GM19099 (cell line): ENCODE results near the gene NUP107.

Experiments used
- POLR2A ChIP-seq: IDR thresholded peaks from 3 replicates; pipeline ENCODE4 v1.6.1; 2011; ENCODE audit warnings: low read depth; ENCODE audit not compliant: insufficient read length; ENCODE audit errors: extremely low read depth

NUP107 gene

DNA sequence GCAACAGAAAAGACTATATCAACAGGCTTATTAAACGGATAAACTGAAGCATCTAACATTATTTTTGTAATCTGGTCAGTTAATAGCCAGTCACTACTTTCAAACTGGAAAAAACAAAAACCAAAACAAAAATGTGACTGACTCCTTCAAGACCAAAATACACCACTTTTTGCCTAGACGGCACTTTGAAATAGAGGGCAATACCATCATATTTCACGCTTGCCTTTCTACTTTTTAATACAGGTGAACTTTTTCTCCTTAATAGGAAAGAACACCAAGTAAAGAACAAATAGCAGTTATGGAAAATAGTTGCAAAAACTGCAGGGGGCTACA, 550 bp upstream of the NUP107 start:
- TF ChIP-seq POLR2A, result no peak

DNA sequence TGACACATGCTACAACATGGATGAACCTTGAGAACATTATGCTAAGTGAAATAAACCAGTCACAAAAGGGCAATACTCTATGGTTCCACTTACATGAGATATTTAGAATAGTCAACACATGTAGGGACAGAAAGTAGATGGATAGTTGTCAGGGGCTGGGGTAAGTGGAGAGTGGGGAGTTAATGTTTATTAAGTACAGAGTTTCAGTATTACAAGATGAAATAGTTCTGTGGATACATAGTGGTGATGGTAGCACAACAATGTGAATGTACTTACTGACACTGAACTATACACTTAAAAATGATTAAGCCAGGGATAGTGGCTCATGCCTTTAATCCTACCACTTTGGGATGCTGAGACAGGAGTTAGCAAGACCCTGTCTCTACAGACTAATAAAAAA, 8.7 kb downstream of the NUP107 start:
- TF ChIP-seq POLR2A, result no peak

GRCh38 chr12:68699486-68699885, 12.7 kb downstream of the NUP107 start:
- no peak for TF ChIP-seq POLR2A

DNA sequence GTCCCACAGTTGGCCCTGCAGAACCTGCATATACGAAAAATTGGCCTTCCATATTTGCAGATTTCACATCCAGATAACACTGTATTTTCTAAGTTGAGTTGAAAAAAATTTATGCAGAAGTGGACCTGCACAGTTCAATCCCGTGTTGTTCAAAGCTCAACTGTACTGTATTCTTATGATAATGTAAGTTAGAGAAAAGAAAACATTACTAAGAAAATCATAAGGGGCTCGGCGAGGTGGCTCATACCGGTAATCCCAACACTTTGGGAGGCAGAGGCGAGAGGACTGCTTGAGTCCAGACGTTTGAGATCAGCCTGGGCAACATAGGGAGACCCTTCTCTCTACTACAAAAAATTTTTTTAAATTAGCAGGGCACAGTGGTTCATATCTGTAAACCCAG, 41.0 kb downstream of the NUP107 start:
- TF ChIP-seq POLR2A, result no peak

GRCh38 chr12:68733661-68734071, 46.9 kb downstream of the NUP107 start:
- TF ChIP-seq POLR2A, result no peak

DNA sequence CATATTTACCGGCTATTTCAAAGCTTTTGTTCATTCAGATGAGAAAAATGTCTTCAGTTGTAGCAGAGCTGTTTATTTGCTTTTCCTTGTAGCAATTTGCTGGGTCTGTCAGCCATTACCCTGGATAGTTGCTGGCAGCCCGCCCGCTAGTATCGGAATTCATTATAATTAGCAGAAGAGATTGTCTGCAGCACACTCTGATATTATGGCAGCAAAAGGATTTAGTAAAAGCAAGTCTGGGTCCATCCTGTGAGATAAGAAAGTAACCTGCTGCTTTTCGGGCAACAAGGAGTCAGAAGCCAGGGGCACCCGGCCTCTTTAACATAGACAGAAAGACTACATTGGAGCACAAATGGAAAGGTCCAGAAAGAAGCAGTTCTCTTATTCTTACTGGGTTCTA, 53.1 kb downstream of the NUP107 start:
- no peak for TF ChIP-seq POLR2A

DNA sequence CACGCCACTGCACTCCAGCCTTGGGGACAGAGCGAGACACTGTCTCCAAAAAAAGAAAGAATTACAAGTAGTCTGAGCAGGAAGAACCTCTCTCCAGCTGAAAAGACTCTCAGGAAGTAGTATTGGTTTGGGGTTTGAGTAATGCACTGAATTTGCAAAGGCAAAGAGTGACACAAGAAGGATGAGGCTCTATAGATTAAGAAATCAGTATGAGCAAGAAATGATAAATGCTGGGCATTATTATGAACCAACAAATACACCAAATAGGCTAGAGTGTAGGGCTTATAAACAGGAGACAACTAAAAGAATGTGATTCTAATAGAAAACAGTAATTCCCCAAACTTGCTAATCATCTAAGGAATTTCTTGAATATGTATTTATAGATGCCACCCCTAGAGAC, 56.6 kb downstream of the NUP107 start:
- TF ChIP-seq POLR2A, result no peak

DNA sequence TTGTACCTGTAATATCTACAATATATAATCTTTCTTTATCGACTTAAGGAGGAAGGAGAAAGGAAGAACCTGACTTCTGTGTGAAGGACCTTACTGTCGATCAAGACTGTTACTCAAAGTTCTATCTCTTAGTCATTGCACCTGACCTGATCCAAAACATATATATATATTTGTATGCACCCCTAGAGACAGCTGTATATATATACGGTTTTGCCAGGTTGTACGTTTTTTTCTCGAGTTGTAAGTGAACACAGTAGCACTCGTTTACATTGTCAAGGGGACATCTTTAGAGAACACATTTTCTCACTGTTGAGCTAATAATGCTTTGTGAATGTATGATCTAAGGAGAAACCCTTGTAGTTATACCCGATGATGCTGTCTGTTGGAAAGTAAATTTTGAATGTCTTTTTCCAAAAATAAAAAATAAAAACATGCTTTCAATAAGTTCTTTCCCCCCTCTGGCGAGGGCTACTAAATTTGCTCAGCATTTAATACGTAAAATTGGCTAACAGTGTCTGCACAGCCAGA, 58.7 kb downstream of the NUP107 start:
- no peak for TF ChIP-seq POLR2A

DNA sequence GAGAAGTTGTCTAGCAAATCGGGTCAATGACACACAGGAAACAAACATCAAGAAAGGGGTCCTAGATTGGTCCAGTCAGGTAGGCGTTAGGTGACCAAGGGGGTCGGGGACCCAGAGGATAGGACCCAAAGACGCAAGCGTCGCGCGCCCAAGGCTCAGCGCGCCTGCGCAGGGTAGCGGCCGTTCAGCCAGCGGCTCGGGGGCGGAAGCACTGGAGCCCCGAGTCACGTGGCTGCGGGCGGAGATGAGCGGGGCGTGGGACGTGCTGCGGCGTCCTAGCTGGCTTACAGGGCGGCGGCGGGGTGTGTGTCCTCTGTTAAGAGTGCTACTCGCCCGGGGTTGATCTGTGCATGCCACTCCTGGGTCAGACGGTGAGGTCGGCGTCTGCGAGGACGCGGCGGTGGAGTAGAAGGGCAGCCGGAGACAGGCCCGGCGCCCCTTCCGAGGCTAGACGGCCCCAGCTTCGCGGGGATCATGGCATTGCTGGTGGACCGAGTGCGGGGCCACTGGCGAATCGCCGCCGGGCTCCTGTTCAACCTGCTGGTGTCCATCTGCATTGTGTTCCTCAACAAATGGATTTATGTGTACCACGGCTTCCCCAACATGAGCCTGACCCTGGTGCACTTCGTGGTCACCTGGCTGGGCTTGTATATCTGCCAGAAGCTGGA, 59.3 kb downstream of the NUP107 start, which contains the start of gene SLC35E3:
Gene SLC35E3 (plus strand): TSS at position 273 of the 668 bp plus-strand sequence. CDS start 202 bp downstream, at position 475.
- TF ChIP-seq POLR2A, result peak; percentile 85

- no peak for TF ChIP-seq POLR2A
Measured at GRCh38 chr12:68746572-68747180, 59.9 kb downstream of the NUP107 start.

DNA sequence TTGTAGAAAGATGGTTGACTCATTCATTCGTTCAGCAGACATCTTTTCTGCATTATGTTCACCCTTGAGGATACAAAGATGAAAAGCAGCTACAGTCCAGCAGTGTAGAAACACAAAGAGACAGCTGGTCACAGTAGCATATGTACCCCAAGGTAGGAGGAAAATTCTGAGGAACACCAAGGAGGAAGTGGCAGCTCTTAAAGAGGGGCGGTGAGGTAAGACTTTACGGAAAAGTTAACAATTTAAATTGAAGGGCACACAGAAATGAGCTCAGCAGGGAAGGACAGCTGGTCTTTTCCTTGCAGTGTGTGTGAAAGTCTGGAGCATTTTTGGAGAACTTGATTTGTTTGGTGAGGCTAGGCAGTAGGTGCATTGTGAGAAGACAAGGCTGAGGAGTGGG, 62.7 kb downstream of the NUP107 start:
- no peak for TF ChIP-seq POLR2A

DNA sequence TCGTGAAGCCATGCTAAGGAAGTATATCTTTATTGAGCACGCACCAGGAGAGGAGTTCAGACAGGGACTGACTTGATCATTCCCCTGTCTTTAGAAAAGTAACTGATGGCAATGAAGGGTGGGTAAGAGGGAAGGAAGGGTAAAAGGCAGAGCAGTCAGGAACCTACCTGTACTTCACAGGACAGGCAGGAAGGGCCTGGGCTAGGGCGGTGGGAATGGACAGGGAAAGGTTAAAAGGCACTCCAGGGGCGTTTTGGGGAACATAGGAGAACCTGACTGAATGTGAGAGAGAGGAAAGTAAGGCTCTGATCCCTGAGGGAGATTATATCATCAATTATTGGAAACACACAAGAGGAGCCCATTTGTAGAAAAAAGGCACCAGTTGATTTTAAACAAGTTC, 63.1 kb downstream of the NUP107 start:
- no peak for TF ChIP-seq POLR2A

- TF ChIP-seq POLR2A, result no peak
Measured at GRCh38 chr12:68750506-68750905, 63.7 kb downstream of the NUP107 start.

GRCh38 chr12:68755536-68756243, 68.9 kb downstream of the NUP107 start:
- TF ChIP-seq POLR2A, result no peak

DNA sequence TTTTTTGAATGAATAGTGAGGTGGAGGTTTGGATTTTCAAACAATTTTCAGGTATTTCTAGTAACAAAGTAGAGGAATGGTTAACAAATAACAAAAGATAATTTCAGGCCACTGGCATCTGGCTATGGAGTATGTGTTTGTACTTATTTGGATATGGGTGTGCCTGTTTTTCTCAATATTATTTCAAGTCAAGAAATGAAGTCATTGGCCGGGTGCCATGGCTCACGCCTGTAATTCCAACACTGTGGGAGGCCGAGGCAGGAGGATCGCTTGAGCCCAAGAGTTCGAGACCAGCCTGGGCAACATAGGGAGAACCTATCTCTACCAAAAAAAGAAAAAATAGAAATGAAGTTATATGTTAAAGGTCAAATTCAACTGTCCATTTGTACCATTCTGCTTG, 73.1 kb downstream of the NUP107 start:
- TF ChIP-seq POLR2A, result no peak
